ENCODE data around the gene TMEM63A. TPM values are rescaled to one million over a fixed set of nuclear protein-coding genes. Genes with fewer than 3 reads are reported as not detected.
A peak's percentile ranks its signal among the peaks of the same experiment; 100 is the strongest.

TMEM63A gene
- total and polyA plus RNA-seq, 2 of the 13 experiments (the other 11 are each of a cell fraction or from before 2014, with no cell fraction given): 23.9 to 53.3 TPM

DNA sequence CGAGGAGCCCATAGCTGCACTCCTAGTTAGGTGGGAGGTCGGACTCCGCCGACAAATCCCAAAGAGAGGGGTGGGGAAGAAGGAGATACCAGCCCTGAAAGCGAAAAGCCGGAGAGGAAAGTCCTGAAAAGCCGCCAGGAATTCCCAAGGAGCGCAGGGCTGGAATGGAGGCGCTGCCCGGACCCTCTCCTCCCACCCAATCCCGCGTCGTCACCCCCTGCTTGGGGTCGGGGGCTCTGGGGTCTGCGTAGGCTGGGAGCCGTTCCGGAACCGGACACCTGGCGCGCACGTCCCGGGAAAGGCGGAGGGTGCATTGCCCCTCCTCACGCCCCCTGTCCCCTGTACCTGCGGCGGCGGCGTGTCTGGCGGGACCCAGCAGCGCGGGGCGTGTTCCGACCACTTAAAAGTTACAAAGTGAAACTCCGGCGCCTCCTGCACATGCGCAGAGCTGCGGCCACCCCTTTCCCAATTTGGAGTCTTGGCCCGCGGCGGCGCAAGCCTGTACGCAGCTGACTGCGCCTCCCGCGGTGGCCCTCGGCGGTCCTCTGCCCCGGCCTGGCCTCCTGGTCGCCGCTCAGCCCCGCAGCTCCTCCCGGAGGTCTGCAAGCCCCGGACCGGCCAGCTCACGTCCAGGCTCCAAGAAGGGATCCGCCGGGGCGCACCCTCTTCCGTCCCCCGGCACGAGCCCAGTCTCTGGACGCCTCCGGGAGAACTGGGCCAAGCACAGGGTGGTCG is at the start of gene TMEM63A (continued):
- no peak for TF ChIP-seq FOXK2 (IDR thresholded peaks at IDR 0.05)
- no peak for TF ChIP-seq ZNF224 (CRISPR knock-in tag; IDR thresholded peaks at IDR 0.05)
- no peak; the same call in 1 of the 2 replicates for TF ChIP-seq ZNF816 (CRISPR knock-in tag; IDR thresholded peaks at IDR 0.05; ENCODE audit: borderline replicate concordance)
- no peak for TF ChIP-seq FOXJ3 (CRISPR knock-in tag; IDR thresholded peaks at IDR 0.05; ENCODE audit: borderline replicate concordance)
- 0 out of 2 replicates have a peak, but pooled peaks have one; percentile 38 for TF ChIP-seq ZNF670 (CRISPR knock-in tag; IDR thresholded peaks at IDR 0.05; ENCODE audit: borderline replicate concordance)
- peak; percentile 32; the same call in 1 of the 2 replicates for TF ChIP-seq ZNF451 (CRISPR knock-in tag; IDR thresholded peaks at IDR 0.05)
- TF ChIP-seq, protein P1, sequence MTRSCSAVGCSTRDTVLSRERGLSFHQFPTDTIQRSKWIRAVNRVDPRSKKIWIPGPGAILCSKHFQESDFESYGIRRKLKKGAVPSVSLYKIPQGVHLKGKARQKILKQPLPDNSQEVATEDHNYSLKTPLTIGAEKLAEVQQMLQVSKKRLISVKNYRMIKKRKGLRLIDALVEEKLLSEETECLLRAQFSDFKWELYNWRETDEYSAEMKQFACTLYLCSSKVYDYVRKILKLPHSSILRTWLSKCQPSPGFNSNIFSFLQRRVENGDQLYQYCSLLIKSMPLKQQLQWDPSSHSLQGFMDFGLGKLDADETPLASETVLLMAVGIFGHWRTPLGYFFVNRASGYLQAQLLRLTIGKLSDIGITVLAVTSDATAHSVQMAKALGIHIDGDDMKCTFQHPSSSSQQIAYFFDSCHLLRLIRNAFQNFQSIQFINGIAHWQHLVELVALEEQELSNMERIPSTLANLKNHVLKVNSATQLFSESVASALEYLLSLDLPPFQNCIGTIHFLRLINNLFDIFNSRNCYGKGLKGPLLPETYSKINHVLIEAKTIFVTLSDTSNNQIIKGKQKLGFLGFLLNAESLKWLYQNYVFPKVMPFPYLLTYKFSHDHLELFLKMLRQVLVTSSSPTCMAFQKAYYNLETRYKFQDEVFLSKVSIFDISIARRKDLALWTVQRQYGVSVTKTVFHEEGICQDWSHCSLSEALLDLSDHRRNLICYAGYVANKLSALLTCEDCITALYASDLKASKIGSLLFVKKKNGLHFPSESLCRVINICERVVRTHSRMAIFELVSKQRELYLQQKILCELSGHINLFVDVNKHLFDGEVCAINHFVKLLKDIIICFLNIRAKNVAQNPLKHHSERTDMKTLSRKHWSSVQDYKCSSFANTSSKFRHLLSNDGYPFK (CRISPR knock-in tag; IDR thresholded peaks at IDR 0.05; ENCODE audit: borderline replicate concordance): peak; percentile 36; the same call in 1 of the 2 replicates
- no peak for TF ChIP-seq ZNF577 (CRISPR knock-in tag; IDR thresholded peaks at IDR 0.05; ENCODE audit: borderline replicate concordance, low read depth)
- TF ChIP-seq, protein P2, sequence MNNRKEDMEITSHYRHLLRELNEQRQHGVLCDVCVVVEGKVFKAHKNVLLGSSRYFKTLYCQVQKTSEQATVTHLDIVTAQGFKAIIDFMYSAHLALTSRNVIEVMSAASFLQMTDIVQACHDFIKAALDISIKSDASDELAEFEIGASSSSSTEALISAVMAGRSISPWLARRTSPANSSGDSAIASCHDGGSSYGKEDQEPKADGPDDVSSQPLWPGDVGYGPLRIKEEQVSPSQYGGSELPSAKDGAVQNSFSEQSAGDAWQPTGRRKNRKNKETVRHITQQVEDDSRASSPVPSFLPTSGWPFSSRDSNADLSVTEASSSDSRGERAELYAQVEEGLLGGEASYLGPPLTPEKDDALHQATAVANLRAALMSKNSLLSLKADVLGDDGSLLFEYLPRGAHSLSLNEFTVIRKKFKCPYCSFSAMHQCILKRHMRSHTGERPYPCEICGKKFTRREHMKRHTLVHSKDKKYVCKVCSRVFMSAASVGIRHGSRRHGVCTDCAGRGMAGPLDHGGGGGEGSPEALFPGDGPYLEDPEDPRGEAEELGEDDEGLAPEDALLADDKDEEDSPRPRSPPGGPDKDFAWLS (CRISPR knock-in tag; IDR thresholded peaks at IDR 0.05; ENCODE audit: borderline replicate concordance): no peak
- TF ChIP-seq, protein P3, sequence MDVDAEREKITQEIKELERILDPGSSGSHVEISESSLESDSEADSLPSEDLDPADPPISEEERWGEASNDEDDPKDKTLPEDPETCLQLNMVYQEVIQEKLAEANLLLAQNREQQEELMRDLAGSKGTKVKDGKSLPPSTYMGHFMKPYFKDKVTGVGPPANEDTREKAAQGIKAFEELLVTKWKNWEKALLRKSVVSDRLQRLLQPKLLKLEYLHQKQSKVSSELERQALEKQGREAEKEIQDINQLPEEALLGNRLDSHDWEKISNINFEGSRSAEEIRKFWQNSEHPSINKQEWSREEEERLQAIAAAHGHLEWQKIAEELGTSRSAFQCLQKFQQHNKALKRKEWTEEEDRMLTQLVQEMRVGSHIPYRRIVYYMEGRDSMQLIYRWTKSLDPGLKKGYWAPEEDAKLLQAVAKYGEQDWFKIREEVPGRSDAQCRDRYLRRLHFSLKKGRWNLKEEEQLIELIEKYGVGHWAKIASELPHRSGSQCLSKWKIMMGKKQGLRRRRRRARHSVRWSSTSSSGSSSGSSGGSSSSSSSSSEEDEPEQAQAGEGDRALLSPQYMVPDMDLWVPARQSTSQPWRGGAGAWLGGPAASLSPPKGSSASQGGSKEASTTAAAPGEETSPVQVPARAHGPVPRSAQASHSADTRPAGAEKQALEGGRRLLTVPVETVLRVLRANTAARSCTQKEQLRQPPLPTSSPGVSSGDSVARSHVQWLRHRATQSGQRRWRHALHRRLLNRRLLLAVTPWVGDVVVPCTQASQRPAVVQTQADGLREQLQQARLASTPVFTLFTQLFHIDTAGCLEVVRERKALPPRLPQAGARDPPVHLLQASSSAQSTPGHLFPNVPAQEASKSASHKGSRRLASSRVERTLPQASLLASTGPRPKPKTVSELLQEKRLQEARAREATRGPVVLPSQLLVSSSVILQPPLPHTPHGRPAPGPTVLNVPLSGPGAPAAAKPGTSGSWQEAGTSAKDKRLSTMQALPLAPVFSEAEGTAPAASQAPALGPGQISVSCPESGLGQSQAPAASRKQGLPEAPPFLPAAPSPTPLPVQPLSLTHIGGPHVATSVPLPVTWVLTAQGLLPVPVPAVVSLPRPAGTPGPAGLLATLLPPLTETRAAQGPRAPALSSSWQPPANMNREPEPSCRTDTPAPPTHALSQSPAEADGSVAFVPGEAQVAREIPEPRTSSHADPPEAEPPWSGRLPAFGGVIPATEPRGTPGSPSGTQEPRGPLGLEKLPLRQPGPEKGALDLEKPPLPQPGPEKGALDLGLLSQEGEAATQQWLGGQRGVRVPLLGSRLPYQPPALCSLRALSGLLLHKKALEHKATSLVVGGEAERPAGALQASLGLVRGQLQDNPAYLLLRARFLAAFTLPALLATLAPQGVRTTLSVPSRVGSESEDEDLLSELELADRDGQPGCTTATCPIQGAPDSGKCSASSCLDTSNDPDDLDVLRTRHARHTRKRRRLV (CRISPR knock-in tag; IDR thresholded peaks at IDR 0.05): peak; percentile 64; the same call in 1 of the 2 replicates
- peak; percentile 77; the same call in 1 of the 2 replicates for TF ChIP-seq ZNF761 (CRISPR knock-in tag; conservative IDR thresholded peaks at IDR 0.05)
- TF ChIP-seq CHD2 (IDR thresholded peaks at IDR 0.05; ENCODE audit: low read depth, low read length): no peak
- TF ChIP-seq, protein P4, sequence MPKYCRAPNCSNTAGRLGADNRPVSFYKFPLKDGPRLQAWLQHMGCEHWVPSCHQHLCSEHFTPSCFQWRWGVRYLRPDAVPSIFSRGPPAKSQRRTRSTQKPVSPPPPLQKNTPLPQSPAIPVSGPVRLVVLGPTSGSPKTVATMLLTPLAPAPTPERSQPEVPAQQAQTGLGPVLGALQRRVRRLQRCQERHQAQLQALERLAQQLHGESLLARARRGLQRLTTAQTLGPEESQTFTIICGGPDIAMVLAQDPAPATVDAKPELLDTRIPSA (CRISPR knock-in tag; IDR thresholded peaks at IDR 0.05; ENCODE audit: borderline replicate concordance): peak; percentile 87; the same call in 1 of the 2 replicates
- no peak for TF ChIP-seq ZFP41 (CRISPR knock-in tag; IDR thresholded peaks at IDR 0.05; ENCODE audit: borderline replicate concordance)
- TF ChIP-seq RBFOX2 (IDR thresholded peaks at IDR 0.05; ENCODE audit: low read depth, low read length): peak; percentile 82
- peak; percentile 91 for TF ChIP-seq PHF8 (CRISPR knock-in tag; IDR thresholded peaks at IDR 0.05)
- no peak for TF ChIP-seq ASH2L (IDR thresholded peaks at IDR 0.05; ENCODE audit: insufficient read length, low read depth, low read length)
- peak; percentile 77 for TF ChIP-seq TAF1 (CRISPR knock-in tag; IDR thresholded peaks at IDR 0.05)

Data from HepG2 (cell line).